GM20431 (cell line): ENCODE data around the gene RALGAPB.
"Not testable (repeated sequence)": the region's sequence is repeated elsewhere in the genome, so short reads cannot be mapped to it uniquely, and the experiment has no call there.

ENCODE experiments used
- in situ Hi-C: fragments of 300-500 bp; cut with MseI, MboI; formaldehyde crosslinking; loops from one replicate; pipeline ENCODE4 v1.15.0; 2020; ENCODE audit warnings: low sequenced_read_pairs; ENCODE audit not compliant: unreplicated experiment

RALGAPB gene

GRCh38 chr20:38472513-38473366 is at the start of gene RALGAPB:
RALGAPB (plus strand) TSS chr20:38472843; CDS start chr20:38488433, 15,590 bp downstream.
- in situ Hi-C loops = no loop called here

GRCh38 chr20:38423541-38423940 is 49.1 kb upstream of the RALGAPB start:
- in situ Hi-C loops = no loop called here

DNA sequence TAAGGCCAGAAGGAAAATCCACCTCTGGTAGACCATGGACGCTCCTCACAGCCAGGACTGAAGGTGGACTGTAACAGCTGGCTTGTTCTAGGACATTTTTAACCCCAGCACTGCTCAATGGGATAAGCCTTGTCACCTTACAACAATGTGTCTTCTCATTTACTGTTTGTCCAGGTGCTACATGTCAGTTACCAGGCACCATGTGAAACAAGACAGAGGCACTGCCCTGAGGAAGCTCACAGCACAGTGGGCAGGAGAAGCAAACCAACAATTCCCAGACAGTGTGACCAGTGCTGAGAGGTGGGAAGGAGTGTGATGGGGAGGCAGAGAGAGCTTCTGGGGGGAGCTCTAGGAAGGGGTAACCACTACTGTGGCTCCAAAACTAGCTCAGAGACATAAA is 48.2 kb upstream of the RALGAPB start:
- in situ Hi-C loops = no loop called here

DNA sequence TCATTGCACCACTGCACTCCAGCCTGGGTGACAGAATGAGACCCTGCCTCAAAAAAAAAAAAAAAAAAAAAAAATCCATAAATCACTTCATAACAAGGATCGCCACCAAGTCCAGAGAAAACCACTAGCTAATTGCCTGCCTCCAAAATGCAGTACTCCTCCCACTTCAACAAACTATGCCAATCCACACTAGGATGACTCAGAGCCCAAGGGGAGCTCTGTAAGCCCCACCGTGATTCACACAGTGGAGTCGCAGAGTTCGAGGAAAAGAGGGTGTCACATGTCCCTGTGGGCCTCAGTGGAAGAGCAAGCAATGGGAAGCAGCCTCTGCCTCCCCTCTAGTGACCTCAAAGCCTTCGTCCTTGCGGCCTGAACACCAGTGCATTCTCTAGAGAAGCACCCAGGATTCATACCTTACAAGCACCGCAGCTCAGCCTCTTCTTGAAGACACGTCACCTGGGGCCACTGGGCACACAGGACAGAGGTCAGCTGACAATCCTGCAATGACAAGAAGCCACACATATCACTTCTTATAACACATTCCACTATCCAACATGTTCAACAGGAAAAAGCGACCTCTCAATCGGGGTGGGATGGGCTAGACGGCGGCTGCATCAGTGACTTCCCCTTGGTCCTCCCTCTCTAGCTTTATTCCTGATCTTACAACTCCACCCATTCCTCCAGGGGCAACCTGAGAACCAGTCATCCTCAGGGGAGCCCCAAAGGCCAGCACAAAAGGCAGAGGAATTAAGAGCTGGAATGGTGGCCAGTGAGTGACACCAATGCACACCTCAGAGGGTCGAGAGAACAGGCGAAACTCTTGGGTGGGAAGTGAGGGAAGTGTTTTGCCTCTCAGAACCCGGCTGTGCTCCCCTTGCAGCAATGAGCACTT is 46.4 kb upstream of the RALGAPB start:
- in situ Hi-C loops = no loop called here

GRCh38 chr20:38427655-38428023 is 45.0 kb upstream of the RALGAPB start:
- in situ Hi-C loops = no loop called here

DNA sequence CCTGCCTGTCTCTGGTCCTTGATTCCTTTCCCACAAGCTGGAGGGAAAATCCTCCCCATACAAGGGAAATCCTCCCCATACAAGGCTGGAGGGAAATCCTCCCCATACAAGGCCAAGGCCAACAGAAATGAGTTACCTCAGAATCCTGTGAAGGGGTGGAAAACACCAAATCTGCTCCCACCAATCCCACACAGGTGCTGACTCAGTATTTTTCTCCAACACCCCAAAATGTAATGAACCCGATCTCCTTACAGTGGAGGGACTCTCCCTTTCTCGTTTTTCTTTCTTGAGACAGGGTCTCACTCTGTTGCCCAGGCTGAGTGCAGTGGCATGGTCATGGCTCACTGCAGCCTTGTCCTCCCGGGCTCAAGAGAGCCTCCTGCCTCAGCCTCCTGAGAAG is 43.8 kb upstream of the RALGAPB start:
- in situ Hi-C loops = no loop called here

- in situ Hi-C loops = no loop called here
These were observed 43.3 kb upstream of the RALGAPB start for GRCh38 chr20:38429301-38429700.

DNA sequence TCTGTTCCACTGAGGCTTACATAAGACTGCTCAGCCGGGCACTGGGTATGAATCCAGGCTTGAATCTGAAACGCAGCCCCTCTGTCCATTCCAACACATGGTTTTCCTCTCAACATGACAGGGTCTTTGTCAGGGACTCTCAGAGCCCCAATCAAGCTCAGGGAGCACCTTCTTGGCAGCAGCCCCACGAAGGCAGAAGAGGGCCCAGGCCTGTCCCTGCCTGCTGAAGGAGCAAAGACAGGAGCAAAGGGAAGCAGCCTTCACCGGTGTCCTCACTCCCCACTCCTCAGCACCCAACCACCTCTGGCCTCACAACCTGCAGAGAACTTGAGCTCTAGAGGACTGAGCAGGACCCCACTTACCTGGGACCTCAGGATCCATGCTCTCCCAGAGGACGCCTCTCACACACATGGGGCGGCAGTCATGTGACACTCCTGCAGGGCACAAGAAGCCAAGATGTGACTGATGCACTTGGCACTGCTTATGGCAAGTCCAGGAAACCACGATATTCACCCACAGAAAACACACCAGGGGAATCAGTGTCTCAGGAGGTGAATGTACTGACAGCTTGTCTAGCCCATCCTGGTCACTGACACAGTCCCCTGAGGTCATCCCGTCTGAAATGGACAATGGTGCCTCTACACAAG is 41.8 kb upstream of the RALGAPB start:
- in situ Hi-C loops = no loop called here

- in situ Hi-C loops = no loop called here
These were observed 40.4 kb upstream of the RALGAPB start for GRCh38 chr20:38432292-38432691.

DNA sequence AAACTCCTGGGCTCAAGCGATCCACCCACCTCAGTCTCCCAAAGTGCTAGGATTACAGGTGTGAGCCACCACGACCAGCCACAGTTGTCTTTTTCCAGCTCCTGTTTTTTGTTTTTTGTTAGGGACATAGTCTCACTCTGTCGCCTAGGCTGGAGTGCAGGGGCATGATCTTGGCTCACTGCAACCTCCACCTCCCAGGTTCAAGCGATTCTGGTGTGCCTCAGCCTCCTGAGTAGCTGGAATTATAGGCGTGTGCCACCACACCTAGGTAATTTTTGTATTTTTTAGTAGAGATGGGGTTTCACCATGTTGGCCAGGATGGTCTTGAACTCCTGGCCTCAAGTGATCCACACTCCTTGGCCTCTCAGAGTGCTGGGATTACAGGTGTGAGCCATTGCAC is 39.8 kb upstream of the RALGAPB start:
- in situ Hi-C loops = not testable (repeated sequence)

DNA sequence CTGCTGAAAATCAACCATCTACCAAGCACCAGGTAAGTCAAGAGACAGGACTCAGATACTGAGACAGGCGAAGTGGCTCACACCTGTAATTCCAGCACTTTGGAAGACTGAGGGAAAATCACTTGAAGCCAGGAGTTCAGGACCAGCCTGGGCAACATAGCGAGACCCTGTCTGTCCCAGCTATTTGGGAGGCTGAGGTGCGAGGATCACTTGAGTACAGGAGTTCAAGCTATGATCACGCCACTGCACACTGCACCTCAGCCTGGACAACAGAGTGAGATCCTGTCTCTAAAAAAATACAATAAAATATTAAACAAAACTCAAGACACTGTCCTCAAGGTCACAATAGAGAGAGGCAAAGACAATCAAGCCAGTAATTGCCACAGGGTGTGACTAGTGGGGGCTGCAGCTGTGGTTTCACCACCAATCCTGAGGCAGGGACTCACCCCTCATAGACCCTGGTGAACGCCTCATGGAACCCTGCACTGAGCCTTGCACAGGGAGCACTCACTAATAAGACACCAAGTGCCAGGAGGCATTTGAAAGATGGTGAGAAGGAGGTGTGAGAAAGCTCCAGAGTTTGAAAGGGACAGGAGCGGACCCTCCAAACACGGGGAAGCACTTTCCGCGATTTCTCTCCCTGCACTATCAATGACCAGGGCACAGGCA is 39.2 kb upstream of the RALGAPB start:
- in situ Hi-C loops = no loop called here

- in situ Hi-C loops = no loop called here
These were observed 38.3 kb upstream of the RALGAPB start for GRCh38 chr20:38434301-38434741.

DNA sequence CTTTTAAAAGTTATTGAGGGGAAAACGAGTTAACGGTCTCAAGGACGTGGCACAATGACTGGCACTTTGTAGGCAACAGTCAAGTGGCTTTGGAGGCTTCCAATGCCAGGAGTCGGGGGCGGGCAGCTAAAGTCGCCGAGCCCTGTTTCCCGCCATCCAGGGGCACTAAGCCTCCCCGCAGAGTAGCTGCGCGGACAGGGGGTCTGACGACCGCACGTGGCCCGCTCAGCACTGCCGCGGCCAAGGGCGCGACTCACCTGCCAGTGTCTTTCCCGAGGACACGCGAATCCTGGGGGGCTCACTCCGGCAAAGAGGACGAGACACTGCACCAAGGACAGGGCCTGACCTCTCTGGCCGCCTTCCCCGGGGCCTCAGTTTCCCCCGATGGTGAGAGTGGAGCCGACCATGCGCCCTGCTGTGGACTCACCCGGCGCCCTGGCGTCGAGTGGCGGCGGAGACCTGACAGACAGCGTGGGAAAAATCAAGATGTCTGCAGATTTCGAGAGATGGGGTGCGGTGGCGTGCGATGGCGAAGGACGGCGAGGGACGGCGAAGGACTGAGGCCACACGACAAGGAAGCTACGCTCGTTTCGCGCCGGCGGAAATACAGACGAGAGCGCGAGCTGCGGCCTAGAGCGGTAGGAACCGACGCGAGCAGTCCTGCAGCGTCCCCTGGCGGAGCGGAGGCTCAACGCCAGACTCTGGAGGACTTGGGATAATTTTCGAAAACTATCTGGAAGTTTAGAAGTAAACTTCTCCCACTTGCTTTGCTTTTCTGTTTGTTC is 37.7 kb upstream of the RALGAPB start, which contains the start of gene SNHG17:
Gene SNHG17 (minus strand): TSS at position 559 of the 785 bp plus-strand sequence.
- in situ Hi-C loops = no loop called here

DNA sequence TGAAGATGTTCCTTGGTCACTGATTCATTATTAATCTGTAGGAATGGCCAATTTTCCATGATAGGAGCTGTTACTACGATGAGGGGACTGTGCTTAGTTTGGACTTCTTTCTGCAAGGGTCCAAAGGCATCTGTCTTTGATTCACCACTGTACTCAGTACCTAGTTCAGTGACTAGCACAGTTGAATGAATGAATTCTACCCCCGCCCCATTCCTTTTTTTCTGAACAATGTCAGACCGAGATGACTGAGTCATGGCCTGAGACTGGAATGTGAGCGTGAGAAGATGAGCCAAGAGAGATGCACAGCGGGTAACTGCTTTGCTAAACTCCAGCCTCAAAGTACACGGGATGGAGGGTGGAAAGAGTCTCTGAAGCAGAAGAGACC is 37.1 kb upstream of the RALGAPB start:
- in situ Hi-C loops = no loop called here

- in situ Hi-C loops = no loop called here
These were observed 34.8 kb upstream of the RALGAPB start for GRCh38 chr20:38437796-38438195.

DNA sequence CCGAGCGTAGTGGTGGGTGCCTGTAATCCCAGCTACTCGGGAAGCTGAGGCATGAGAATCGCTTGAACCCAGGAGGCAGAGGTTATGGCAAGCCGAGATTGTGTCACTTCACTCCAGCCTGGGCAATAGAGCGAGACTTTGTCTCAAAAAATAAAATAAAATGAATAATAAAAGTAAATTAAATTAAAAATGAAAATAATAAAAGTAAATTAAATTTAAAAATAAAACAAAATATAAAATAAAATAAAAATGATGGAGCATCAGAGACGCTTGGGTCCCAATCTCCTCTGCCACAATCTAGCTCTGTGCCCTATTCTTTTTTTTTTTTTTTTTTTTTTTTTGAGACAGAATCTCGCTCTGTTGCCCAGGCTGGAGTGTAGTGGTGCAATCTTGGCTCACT is 31.5 kb upstream of the RALGAPB start:
- in situ Hi-C loops = not testable (repeated sequence)

DNA sequence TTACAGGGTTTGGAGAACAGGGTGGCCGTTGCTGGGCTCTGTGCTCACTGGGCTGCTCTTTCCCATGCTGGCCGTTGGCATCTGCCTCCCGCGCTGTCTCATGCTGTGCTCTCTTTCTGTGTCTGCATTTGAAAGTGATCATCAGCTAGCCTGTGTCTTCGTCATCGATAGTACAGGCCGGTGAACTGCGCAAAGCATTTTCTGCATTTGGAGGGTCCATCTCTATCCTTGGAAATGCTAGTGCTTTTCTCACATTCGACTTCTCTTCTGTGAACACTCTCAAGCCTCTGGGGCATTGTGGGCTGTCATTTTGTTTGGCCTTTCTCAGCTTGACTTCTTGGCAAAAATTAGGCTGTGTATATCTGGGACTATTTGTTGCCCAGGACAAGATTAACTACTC is 30.7 kb upstream of the RALGAPB start:
- in situ Hi-C loops = no loop called here

- in situ Hi-C loops = no loop called here
These were observed 27.3 kb upstream of the RALGAPB start for GRCh38 chr20:38445381-38445796.

- in situ Hi-C loops = no loop called here
These were observed 26.7 kb upstream of the RALGAPB start for GRCh38 chr20:38445901-38446425.
